Esophagus muscularis mucosa (tissue), 3 donors: ENCODE results near the gene ATE1.

Source experiments
- POLR2A ChIP-seq: fragments of 450-650 bp; IDR thresholded peaks from one replicate; pipeline ENCODE4 v1.6.1; 2017; ENCODE audit warnings: antibody characterized with exemption, moderate library complexity, mild to moderate bottlenecking, low read depth
- TF ChIP-seq, protein P1 (sequence below), 3 experiments: fragments of 200-600 bp in 2 of 3; fragments of 450-650 bp in 1 of 3; sonication (generic) in 2 of 3; IDR thresholded peaks; one replicate each; pipeline ENCODE4 v1.5.1; 2017 to 2019; ENCODE audit warnings: antibody characterized with exemption in 3 of 3, mild to moderate bottlenecking in 2 of 3, moderate library complexity in 1 of 3

DNA sequence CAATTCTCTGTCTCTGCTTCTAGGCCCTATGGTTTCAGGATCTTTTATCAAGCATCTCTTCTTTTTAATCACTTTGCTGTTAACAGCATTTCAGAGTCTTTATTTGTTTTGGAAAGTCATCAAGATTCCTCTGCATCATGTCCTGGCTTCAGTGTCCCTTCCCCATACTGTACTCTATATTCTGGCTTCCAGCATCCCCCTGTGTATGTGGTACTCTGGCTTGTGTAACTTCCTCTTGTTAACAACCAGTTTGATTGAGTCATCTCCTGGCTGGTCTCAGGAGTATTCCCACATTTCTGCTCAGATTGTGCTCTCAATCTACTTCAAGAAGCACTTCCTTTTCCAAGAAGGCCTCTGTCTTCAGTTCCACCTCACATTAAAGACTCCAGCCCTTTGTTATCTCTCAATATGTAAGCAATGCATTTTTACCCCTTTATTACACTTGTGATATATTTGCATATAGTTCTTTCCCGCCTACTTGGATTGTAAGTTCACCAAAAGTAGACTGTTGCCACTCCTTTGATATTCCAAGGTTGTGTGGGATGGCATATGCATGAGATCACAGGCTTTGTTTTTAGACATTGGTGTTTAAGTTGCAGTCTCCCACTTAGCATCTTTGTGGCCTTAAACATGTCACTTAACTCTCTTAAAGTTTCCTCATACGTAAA is 15.1 kb upstream of the ATE1 start:
- TF ChIP-seq, protein P1, sequence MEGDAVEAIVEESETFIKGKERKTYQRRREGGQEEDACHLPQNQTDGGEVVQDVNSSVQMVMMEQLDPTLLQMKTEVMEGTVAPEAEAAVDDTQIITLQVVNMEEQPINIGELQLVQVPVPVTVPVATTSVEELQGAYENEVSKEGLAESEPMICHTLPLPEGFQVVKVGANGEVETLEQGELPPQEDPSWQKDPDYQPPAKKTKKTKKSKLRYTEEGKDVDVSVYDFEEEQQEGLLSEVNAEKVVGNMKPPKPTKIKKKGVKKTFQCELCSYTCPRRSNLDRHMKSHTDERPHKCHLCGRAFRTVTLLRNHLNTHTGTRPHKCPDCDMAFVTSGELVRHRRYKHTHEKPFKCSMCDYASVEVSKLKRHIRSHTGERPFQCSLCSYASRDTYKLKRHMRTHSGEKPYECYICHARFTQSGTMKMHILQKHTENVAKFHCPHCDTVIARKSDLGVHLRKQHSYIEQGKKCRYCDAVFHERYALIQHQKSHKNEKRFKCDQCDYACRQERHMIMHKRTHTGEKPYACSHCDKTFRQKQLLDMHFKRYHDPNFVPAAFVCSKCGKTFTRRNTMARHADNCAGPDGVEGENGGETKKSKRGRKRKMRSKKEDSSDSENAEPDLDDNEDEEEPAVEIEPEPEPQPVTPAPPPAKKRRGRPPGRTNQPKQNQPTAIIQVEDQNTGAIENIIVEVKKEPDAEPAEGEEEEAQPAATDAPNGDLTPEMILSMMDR (IDR thresholded peaks at IDR 0.05): no peak
- TF ChIP-seq POLR2A: no peak
